Lower lobe of right lung (tissue), 2 donors: ENCODE measurements around the gene BBS5. TPM values are rescaled to one million over a fixed set of nuclear protein-coding genes. Genes with fewer than 3 reads are reported as not detected.

Experiments
- ATAC-seq, 2 donors: fragments of 200-7000 bp; cut with Tn5 transposase; one replicate each; pipeline ENCODE4 v1.9.1; 2020 to 2022; ENCODE audit warnings: mild to moderate bottlenecking in 2 of 2, moderate library complexity in 2 of 2
- DNase-seq: peaks from one replicate; pipeline ENCODE4 v3.0.0-alpha.2; 2020
- H3K27ac ChIP-seq: fragments of 200-600 bp; one replicate; pipeline ENCODE4 v1.8.0; 2022
- H3K27me3 ChIP-seq: fragments of 200-600 bp; one replicate; pipeline ENCODE4 v1.8.0; 2022; ENCODE audit warnings: low read depth
- H3K36me3 ChIP-seq: fragments of 200-600 bp; one replicate; pipeline ENCODE4 v1.8.0; 2022; ENCODE audit warnings: mild to moderate bottlenecking
- H3K4me1 ChIP-seq: fragments of 200-600 bp; one replicate; pipeline ENCODE4 v1.8.0; 2022
- H3K4me3 ChIP-seq: fragments of 200-600 bp; one replicate; pipeline ENCODE4 v1.8.0; 2022; ENCODE audit warnings: mild to moderate bottlenecking
- H3K9me3 ChIP-seq: fragments of 200-600 bp; one replicate; pipeline ENCODE4 v1.8.0; 2022
- intact Hi-C: fragments of 100-400 bp; cut with DNase I; formaldehyde crosslinking; loops from one replicate; pipeline ENCODE4 v1.11.0; 2022
- total RNA-seq: library from RNA; stranded (reverse); fragmentation: NEBNext Ultra II Directional; extraction: Animal tissue kit (Norgen Biotek cat#: 25700); gene quantifications from one replicate; pipeline ENCODE4 v1.2.1, GENCODE V29; 2021
- TF ChIP-seq, protein P1 (sequence below): fragments of 200-600 bp; IDR thresholded peaks from one replicate; pipeline ENCODE4 v1.8.0; 2022; ENCODE audit warnings: antibody characterized with exemption, mild to moderate bottlenecking
- donor health status: DM: no; HTN: yes; CAD: no; lungs with severe emphysema.

Gene BBS5
- total RNA-seq, 1 donor from 2014 or later = 7.0 TPM

DNA sequence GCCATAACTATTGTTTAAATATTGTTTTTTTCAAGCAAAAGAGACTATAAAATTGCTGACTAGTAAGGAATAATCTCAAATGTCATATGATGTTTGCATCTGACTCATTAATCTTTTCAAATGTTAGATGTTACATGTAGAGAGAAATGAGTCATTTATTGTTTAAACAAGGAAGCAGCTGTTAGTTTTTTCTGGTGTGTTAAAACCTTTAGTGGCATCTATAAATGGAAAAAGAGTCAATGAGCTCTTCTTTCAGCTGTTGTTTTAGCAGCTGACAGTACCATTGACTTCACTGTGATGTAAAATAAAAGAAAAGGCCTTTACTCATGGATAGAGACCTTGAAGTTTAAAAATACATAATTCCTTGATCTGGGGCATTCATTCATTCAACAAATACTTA is 28.4 kb downstream of the BBS5 start:
- H3K36me3 ChIP-seq = no peaks in the 10 kb centered on the region
- no peak for DNase-seq
- H3K27ac ChIP-seq = no peak overlapping the region
- intact Hi-C loops = no loop called here
- no peaks in the 10 kb centered on the region for H3K4me1 ChIP-seq
- no peaks in the 10 kb centered on the region for H3K9me3 ChIP-seq
- TF ChIP-seq, protein P1, sequence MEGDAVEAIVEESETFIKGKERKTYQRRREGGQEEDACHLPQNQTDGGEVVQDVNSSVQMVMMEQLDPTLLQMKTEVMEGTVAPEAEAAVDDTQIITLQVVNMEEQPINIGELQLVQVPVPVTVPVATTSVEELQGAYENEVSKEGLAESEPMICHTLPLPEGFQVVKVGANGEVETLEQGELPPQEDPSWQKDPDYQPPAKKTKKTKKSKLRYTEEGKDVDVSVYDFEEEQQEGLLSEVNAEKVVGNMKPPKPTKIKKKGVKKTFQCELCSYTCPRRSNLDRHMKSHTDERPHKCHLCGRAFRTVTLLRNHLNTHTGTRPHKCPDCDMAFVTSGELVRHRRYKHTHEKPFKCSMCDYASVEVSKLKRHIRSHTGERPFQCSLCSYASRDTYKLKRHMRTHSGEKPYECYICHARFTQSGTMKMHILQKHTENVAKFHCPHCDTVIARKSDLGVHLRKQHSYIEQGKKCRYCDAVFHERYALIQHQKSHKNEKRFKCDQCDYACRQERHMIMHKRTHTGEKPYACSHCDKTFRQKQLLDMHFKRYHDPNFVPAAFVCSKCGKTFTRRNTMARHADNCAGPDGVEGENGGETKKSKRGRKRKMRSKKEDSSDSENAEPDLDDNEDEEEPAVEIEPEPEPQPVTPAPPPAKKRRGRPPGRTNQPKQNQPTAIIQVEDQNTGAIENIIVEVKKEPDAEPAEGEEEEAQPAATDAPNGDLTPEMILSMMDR = no peak
- H3K27me3 ChIP-seq = no peaks in the 10 kb centered on the region
- H3K4me3 ChIP-seq = no peak overlapping the region
- no peak for ATAC-seq

DNA sequence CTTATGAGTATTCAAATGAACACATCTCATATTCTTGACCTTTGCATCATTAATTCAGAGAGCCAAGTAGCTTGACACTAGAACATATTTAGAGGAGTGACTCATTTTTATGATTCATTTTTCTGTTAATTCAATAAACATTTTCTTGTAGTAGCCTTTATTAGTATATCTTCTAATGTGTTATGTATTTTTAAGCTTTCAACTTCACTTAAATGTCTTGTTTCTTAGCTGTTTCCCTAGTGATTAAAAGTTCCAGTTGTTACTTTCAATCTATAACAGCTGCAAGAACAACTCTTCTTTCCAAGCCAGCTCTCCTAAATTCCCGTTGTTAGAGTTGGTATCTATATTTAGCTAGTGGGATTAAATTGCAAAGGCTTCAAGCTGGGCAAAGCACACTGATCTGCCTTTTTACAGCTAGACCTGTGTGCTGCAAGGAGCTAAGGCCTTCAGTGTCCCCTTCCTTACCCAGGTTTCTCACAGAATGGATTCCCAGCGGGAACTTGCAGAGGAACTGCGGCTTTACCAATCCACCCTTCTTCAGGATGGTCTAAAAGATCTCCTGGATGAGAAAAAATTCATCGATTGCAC is 30.1 kb downstream of the BBS5 start, which contains the start of gene KLHL41:
TSS of gene KLHL41 (plus strand) at position 405 of the 588 bp plus-strand sequence. CDS start at position 482, 77 bp downstream.
- Histone ChIP-seq H3K4me3 (no peak within 1 kb of the TSS), H3K9me3 (no peaks in the 10 kb centered on the region), H3K27ac (no peak within 1 kb of the TSS), H3K36me3 (no peaks in the 10 kb centered on the region), H3K27me3 (no peaks in the 10 kb centered on the region), H3K4me1 (no peaks in the 10 kb centered on the region)
- DNase-seq (no peak), ATAC-seq (no peak)
- TF ChIP-seq, protein P1 = no peak
- intact Hi-C loops = no loop called here

DNA sequence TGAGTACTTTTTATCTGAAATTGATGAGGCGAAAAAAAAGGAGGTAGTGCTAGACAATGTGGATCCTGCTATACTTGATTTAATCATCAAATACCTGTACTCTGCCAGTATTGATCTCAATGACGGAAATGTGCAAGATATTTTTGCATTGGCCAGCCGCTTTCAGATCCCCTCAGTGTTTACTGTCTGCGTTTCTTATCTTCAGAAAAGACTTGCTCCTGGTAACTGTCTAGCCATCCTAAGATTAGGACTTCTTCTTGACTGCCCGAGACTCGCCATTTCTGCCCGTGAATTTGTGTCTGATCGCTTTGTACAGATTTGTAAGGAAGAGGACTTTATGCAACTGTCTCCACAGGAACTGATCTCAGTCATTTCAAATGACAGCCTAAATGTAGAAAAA is 30.7 kb downstream of the BBS5 start:
- H3K9me3 ChIP-seq = no peaks in the 10 kb centered on the region
- TF ChIP-seq, protein P1 = no peak
- ATAC-seq = no peak

GRCh38 chr2:169510496-169510895 is 31.2 kb downstream of the BBS5 start:
- DNase-seq (no peak), ATAC-seq (no peak)
- H3K36me3 ChIP-seq = no peaks in the 10 kb centered on the region
- H3K27me3 ChIP-seq = no peaks in the 10 kb centered on the region
- H3K4me1 ChIP-seq = no peaks in the 10 kb centered on the region
- no peak overlapping the region for H3K27ac ChIP-seq
- intact Hi-C loops = no loop called here
- no peaks in the 10 kb centered on the region for H3K9me3 ChIP-seq
- no peak overlapping the region for H3K4me3 ChIP-seq
- TF ChIP-seq, protein P1 = no peak

More for the DNA sequence above, 30.7 kb downstream of the BBS5 start:
- Histone ChIP-seq H3K27ac (no peak overlapping the region), H3K4me3 (no peak overlapping the region), H3K27me3 (no peaks in the 10 kb centered on the region), H3K4me1 (no peaks in the 10 kb centered on the region), H3K36me3 (no peaks in the 10 kb centered on the region)
- intact Hi-C loops = no loop called here
- no peak for DNase-seq

- no peaks in the 10 kb centered on the region for H3K27me3 ChIP-seq
- H3K4me3 ChIP-seq = no peak overlapping the region
- intact Hi-C loops = no loop called here
- no peaks in the 10 kb centered on the region for H3K36me3 ChIP-seq
- H3K4me1 ChIP-seq = no peaks in the 10 kb centered on the region
- DNase-seq = no peak
- no peak overlapping the region for H3K27ac ChIP-seq
- no peaks in the 10 kb centered on the region for H3K9me3 ChIP-seq
- TF ChIP-seq, protein P1 = no peak
- ATAC-seq = no peak
Measured at GRCh38 chr2:169511818-169512217, 32.5 kb downstream of the BBS5 start.
